Hypothalamus (tissue), 51 donors: Measurements from ENCODE around the gene MRFAP1L1.
"Not testable (repeated sequence)": the region's sequence is repeated elsewhere in the genome, so short reads cannot be mapped to it uniquely, and the experiment has no call there.

Experiments
- DNase-seq, 51 donors: peaks; one replicate each; lab custom pipeline; 2025; lab: John Stamatoyannopoulos, UW

MRFAP1L1 gene

GRCh38 chr4:6693231-6694176, 16.2 kb downstream of the MRFAP1L1 start, which contains the start of gene S100P:
S100P (plus strand) TSS chr4:6693878; CDS start chr4:6693933, 55 bp downstream.
- DNase-seq, result no peak

- DNase-seq, result no peak
These were observed 16.9 kb downstream of the MRFAP1L1 start for GRCh38 chr4:6692806-6693205.

GRCh38 chr4:6692379-6692778, 17.3 kb downstream of the MRFAP1L1 start:
- DNase-seq, result no peak

DNA sequence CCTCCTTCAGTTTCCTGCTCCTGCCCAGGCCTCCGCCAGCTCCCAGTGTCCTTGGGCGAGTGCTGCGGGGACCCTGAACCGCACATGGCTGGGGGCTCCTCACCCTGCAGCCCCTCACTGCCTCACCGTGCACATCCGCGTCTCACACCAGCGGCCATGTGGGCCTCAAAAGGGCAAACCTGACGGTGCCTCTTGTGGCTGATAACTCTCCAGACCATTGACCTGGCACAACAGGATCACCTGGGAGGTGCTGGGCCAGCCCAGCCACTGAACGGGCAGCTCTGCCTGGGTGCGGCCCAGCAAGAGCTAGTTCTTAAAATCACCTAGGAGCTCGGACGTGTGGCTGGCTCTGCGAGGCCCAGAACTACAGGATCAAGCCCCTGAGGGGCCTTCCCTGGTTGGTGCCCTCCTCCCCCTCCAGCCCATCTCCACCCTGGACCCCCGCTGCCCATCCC, 20.1 kb downstream of the MRFAP1L1 start:
- DNase-seq, result no peak

- peak in 1 of 51 donors; percentile 55 for DNase-seq
These were observed 20.7 kb downstream of the MRFAP1L1 start for GRCh38 chr4:6688879-6689505.

- no peak for DNase-seq
These were observed 21.5 kb downstream of the MRFAP1L1 start for GRCh38 chr4:6687947-6688878.

- no peak for DNase-seq
These were observed 23.4 kb downstream of the MRFAP1L1 start for GRCh38 chr4:6686104-6686787.

GRCh38 chr4:6684656-6685055, 25.0 kb downstream of the MRFAP1L1 start:
- no peak for DNase-seq

GRCh38 chr4:6682862-6683590, 26.6 kb downstream of the MRFAP1L1 start:
- no peak for DNase-seq

- DNase-seq, result no peak
These were observed 28.5 kb downstream of the MRFAP1L1 start for GRCh38 chr4:6681191-6681590.

DNA sequence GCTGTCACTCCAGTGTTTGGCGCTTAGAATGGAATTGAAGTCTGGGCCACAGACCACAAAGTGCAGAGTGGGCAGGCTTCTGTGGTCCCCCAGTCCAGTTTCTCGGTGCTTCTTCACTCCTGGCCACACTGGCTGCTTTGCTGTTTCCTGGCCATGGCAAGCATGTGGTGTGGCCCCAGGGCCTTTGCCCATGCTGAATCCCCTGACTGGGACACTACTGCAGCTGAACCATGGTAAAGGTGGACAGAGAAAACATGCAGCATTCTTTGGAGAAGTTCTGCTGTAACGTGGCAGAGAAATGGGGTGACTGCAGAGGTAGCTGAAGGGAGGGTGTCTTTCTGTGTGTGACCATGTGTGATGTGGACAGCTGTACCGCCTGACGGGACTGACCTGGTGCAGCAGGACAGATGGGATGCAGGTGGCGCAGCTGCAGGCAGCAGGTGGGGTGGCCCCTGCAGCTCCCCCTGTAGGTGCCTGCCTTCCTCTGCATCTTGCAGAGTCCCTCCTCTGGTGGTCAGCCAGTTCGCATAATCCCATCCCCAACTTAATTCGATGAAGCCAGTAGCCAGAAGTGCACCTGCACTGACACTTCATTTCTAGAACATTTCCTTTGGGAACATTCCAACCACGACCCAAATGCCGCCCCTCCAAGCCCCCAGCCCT, 29.2 kb downstream of the MRFAP1L1 start:
- no peak for DNase-seq

- DNase-seq, result no peak
These were observed 32.7 kb downstream of the MRFAP1L1 start for GRCh38 chr4:6676722-6677558.

- peak in 2 of 51 donors; percentile 16 to 34 for DNase-seq
These were observed 35.0 kb downstream of the MRFAP1L1 start for GRCh38 chr4:6674500-6675149.

DNA sequence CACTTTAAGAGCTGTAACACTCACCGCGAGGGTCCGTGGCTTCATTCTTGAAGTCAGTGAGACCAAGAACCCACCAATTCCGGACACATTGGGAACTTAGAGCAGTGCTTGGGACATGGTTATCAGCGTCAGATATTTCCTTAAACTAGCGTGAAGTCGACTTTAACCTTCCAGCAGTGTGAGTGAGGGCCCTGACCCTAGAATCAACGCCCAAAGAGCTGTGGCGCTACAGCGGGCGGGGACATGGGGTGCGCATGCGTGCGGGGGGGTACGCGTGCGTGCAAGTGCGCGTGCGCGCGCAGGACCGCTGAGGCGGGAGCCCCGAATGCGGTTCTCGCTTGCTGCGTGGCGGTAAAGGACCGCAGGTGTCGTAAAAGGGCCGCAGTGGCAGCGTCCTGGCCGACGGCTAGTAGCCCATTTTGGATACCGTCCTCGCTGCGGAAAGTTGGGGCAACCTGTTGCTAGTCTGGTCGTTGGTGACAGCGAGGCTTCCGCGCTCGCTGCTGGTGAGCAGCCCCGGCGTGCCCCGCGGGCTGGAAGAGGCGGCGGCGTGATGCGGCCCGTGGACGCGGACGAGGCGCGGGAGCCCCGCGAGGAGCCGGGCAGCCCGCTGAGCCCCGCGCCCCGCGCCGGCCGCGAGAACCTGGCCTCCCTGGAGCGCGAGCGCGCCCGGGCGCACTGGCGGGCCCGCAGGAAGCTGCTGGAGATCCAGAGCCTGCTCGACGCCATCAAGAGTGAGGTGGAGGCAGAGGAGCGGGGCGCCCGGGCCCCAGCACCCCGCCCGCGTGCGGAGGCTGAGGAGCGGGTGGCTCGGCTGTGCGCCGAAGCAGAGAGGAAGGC, 35.8 kb downstream of the MRFAP1L1 start:
- peak; percentile 47 to 96 (median 90) for DNase-seq

DNA sequence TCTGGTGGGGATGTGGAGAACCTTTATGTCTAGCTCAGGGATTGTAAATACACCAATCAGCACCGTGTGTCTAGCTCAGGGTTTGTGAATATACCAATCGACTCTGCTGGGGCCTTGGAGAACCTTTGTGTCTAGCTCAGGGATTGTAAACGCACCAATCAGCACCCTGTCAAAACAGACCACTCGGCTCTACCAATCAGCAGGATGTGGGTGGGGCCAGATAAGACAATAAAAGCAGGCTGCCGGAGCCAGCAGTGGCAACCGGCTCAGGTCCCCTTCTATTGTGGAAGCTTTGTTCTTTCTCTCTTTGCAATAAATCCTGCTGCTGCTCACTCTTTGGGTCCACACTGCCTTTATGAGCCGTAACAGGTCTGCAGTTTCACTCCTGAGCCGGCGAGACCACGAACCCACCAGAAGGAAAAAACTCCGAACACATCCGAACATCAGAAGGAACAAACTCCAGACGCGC, 36.4 kb downstream of the MRFAP1L1 start:
- peak in 15 of 51 donors; percentile 15 to 66 (median 40) for DNase-seq

DNA sequence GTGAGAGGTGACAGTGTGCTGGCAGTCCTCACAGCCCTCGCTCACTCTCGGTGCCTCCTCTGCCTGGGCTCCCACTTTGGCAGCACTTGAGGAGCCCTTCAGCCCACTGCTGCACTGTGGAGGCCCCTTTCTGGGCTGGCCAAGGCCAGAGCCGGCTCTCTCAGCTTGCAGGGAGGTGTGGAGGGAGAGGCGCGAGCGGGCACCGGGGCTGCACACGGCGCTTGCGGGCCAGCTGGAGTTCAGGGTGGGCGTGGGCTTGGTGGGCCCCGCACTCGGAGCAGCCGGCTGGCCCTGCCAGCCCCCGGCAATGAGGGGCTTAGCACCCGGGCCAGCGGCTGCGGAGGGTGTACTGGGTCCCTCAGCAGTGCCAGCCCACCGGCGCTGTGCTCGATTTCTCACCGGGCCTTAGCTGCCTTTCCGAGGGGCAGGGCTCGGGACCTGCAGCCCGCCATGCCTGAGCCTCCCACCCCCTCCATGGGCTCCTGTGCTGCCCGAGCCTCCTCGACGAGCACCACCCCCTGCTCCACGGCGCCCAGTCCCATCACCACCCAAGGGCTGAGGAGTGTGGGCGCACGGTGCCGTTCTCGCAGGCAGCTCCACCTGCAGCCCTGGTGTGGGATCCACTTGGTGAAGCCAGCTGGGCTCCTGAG, 37.0 kb downstream of the MRFAP1L1 start:
- not testable (repeated sequence) for DNase-seq
